Esophagus squamous epithelium (tissue), 4 donors: ENCODE data around the gene HMGXB4.

ENCODE experiments used
- POLR2A ChIP-seq, 4 donors: fragments of 450-650 bp; IDR thresholded peaks; one replicate each; pipeline ENCODE4 v1.6.1; 2017; ENCODE audit warnings: antibody characterized with exemption in 4 of 4, mild to moderate bottlenecking in 4 of 4, moderate library complexity in 3 of 4
- TF ChIP-seq, protein P1 (sequence below), 6 experiments: fragments of 450-650 bp in 4 of 6; fragments of 200-600 bp in 2 of 6; sonication (generic) in 2 of 6; IDR thresholded peaks; one replicate each; pipeline ENCODE4 v1.5.1; 2016 to 2019; ENCODE audit warnings: antibody characterized with exemption in 6 of 6, mild to moderate bottlenecking in 4 of 6, moderate library complexity in 4 of 6

DNA sequence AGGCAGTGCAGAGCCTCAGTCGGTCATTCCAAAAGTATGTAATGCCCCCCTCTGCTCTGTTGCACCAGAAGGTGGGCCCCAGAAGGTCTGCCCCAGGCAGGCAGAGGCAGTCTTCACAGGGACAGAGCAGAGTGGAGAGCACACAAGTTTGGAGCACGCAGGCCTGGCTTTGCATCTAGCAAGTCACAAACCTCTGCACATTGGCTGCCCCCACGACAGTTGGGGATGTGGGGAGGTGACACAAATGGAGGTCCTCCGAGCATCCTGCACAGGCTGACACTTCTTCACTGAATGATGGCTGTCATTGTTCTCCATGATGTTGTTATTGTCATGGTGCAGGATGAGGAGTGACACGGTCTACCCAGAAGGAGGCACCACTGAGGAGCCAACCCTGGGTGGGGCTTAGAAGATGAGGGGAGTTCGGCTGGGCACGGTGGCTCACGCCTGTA lies 54.3 kb downstream of the HMGXB4 start:
- TF ChIP-seq, protein P1, sequence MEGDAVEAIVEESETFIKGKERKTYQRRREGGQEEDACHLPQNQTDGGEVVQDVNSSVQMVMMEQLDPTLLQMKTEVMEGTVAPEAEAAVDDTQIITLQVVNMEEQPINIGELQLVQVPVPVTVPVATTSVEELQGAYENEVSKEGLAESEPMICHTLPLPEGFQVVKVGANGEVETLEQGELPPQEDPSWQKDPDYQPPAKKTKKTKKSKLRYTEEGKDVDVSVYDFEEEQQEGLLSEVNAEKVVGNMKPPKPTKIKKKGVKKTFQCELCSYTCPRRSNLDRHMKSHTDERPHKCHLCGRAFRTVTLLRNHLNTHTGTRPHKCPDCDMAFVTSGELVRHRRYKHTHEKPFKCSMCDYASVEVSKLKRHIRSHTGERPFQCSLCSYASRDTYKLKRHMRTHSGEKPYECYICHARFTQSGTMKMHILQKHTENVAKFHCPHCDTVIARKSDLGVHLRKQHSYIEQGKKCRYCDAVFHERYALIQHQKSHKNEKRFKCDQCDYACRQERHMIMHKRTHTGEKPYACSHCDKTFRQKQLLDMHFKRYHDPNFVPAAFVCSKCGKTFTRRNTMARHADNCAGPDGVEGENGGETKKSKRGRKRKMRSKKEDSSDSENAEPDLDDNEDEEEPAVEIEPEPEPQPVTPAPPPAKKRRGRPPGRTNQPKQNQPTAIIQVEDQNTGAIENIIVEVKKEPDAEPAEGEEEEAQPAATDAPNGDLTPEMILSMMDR (IDR thresholded peaks at IDR 0.05) = no peak
- no peak for TF ChIP-seq POLR2A (IDR thresholded peaks at IDR 0.05)
